Fibroblast of skin of right quadriceps (primary cell): ENCODE data around the gene UCP3.
A peak's percentile ranks its signal among the peaks of the same experiment; 100 is the strongest.

Experiments
- DNase-seq: peaks from one replicate; pipeline ENCODE4 v3.0.0-alpha.2; 2013

Gene UCP3

DNA sequence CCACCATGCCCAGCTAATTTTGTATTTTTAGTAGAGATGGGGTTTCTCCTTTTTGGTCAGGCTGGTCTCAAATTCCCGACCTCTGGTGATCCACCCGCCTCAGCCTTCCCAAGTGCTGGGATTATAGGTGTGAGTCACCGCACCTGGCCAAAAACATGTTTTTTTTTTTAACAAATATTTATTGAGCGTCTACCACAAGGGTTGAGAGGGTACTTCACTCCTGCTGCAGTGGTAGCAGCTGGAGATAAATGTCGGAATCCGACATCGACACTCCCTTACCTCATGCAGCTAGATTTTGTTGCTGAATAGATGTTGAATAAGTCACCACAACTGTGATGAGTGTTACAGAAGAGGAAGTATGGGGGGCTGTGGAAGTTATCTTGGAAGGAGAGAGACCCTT is 57.1 kb downstream of the UCP3 start:
- DNase-seq, result no peak

- peak; percentile 9 for DNase-seq
These were observed 57.8 kb downstream of the UCP3 start, which contains the start of gene DNAJB13 for GRCh38 chr11:73950869-73951710. TSS of gene DNAJB13 (plus strand) at chr11:73951026. CDS start at chr11:73951070, 44 bp downstream.
